Activated naive CD4-positive, alpha-beta T cell (primary cell): ENCODE results near the gene DDC.

Source experiments
- DNase-seq, 4 experiments: peaks; one replicate each; lab custom pipeline; 2025; lab: John Stamatoyannopoulos, UW

DDC gene

GRCh38 chr7:50456371-50457123 lies 108.7 kb downstream of the DDC start:
- DNase-seq: no peak

- DNase-seq: no peak
Observed at GRCh38 chr7:50455658-50456057, 109.5 kb downstream of the DDC start.

GRCh38 chr7:50454968-50455367 lies 110.2 kb downstream of the DDC start:
- DNase-seq: no peak

GRCh38 chr7:50450590-50451032 lies 114.6 kb downstream of the DDC start:
- DNase-seq: peak in 3 of 4 experiments; percentile 26 to 35 (median 31)

- DNase-seq: peak; percentile 50 to 78 (median 60)
Observed at GRCh38 chr7:50449881-50450589, 115.2 kb downstream of the DDC start, which contains the start of gene FIGNL1. FIGNL1 (minus strand) TSS chr7:50450350; CDS start chr7:50447287, 3,063 bp downstream.

GRCh38 chr7:50449501-50449880 lies 115.7 kb downstream of the DDC start:
- DNase-seq: no peak

GRCh38 chr7:50448823-50449222 lies 116.4 kb downstream of the DDC start:
- no peak for DNase-seq

GRCh38 chr7:50446542-50446960 lies 118.7 kb downstream of the DDC start:
- no peak for DNase-seq

- DNase-seq: no peak
Observed at GRCh38 chr7:50436133-50436806, 128.9 kb downstream of the DDC start.

GRCh38 chr7:50431722-50432305 lies 133.4 kb downstream of the DDC start:
- DNase-seq: no peak

GRCh38 chr7:50431316-50431715 lies 133.9 kb downstream of the DDC start:
- no peak for DNase-seq

- no peak for DNase-seq
Observed at GRCh38 chr7:50428911-50429310, 136.3 kb downstream of the DDC start.

GRCh38 chr7:50427518-50427917 lies 137.7 kb downstream of the DDC start:
- DNase-seq: no peak

- no peak for DNase-seq
Observed at GRCh38 chr7:50426280-50427045, 138.7 kb downstream of the DDC start.

- no peak for DNase-seq
Observed at GRCh38 chr7:50425318-50425717, 139.9 kb downstream of the DDC start.

- no peak for DNase-seq
Observed at GRCh38 chr7:50423860-50424259, 141.3 kb downstream of the DDC start.

- no peak for DNase-seq
Observed at GRCh38 chr7:50422858-50423257, 142.3 kb downstream of the DDC start.

- DNase-seq: no peak
Observed at GRCh38 chr7:50421043-50421442, 144.2 kb downstream of the DDC start.

- no peak for DNase-seq
Observed at GRCh38 chr7:50418526-50419290, 146.5 kb downstream of the DDC start.

- peak in 2 of 4 experiments; percentile 44 to 54 for DNase-seq
Observed at GRCh38 chr7:50418086-50418515, 147.1 kb downstream of the DDC start.
